Measurements from ENCODE around the gene CCDC9. TPM values are rescaled to one million over a fixed set of nuclear protein-coding genes. Genes with fewer than 3 reads are reported as not detected.
A peak's percentile ranks its signal among the peaks of the same experiment; 100 is the strongest.

Gene CCDC9
- polyA plus RNA-seq, 3 donors: 6.3 to 10.0 (median 7.6) TPM

DNA sequence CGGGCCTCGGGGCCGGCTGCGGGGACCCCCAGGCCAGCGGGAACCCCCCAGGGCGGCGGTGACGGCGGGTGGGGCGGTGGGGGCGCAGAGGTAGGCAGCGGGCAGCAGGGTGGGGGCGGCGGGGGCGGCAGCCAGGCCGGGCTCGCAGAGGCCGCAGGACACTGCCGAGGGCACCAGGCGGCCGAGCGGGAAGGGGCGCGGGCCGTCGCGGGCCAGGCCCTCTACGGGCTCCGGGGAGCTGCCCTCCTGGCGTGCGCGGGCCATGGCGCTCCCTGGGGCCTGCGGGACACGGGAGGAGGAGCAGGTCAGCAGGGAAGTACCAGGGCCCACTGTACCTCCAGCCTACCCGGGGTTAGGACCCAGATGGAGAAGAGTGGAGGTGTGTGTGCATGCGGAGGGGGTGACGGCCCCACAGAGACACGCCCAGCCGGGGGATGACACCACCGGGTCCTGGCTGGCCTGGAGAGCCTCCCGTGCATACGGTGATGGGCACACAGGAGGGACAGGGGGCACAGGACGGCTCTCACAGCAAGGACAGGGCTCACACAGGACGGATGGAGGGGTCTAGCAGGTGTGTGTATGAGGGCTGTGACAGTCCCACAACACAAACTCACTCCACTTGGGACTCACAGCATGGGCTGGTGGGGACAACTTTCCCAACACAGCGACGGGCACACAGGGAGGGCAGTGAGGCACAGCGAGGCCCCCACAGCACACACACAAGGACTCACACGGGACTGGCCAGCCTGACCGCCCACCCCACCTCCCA, 28.0 kb upstream of the CCDC9 start:
- Histone ChIP-seq H3K27ac (ENCODE audit: low read depth in 1 of 2, low read length in 2 of 2) (peak overlapping the region; percentile 86 to 96), H3K27me3 (ENCODE audit: control insufficient read depth in 2 of 2, insufficient read depth in 2 of 2, low read length in 2 of 2) (peaks cover 0 to 11% of the 10 kb centered on the region in 2 donors), H3K9ac (ENCODE audit: insufficient read depth, low read length, poor library complexity, severe bottlenecking) (peak overlapping the region; percentile 89), H3K79me2 (ENCODE audit: insufficient read depth, low read length) (peaks cover 14% of the 10 kb centered on the region), H3K9me3 (replicated peaks in 1 of 2; ENCODE audit: control insufficient read depth in 1 of 2, insufficient read depth in 1 of 2, low read length in 2 of 2) (no peaks in the 10 kb centered on the region), H3K36me3 (replicated peaks in 1 of 2; ENCODE audit: control insufficient read depth in 1 of 2, insufficient read depth in 2 of 2, low read length in 2 of 2) (peaks cover 5% of the 10 kb centered on the region in 2 donors), H2AFZ (ENCODE audit: insufficient read depth, low read depth, low read length, poor library complexity, severe bottlenecking) (no peak overlapping the region), H3K4me2 (replicated peaks; ENCODE audit: extremely low read depth, low read length, poor library complexity, severe bottlenecking) (peak overlapping the region; percentile 82), H3K4me1 (ENCODE audit: control insufficient read depth in 1 of 2, insufficient read depth in 2 of 2, low read length in 2 of 2) (peaks cover 54 to 65% of the 10 kb centered on the region in 2 donors), H4K20me1 (ENCODE audit: insufficient read depth, low read length) (peaks cover 29% of the 10 kb centered on the region), H3K4me3 (replicated peaks in 1 of 3; ENCODE audit: low read depth in 2 of 3, low read length in 3 of 3) (peak overlapping the region; percentile 51 to 99 (median 83))
- 3% methylated on average over 37 of the region's 50 CpGs for WGBS (ENCODE audit: insufficient coverage)
- Mint-ChIP-seq H3K4me3 (peak overlapping the region in 1 of 2 donors; percentile 88), H3K9me3 (peaks cover 0 to 5% (median 1%) of the 10 kb centered on the region in 7 donors), H3K27ac (peak overlapping the region in 2 of 7 donors; percentile 96 to 99), H3K27me3 (ENCODE audit: low read depth in 3 of 3) (peaks cover 14 to 22% (median 21%) of the 10 kb centered on the region in 3 donors), H3K4me1 (peaks cover 29% of the 10 kb centered on the region), H3K36me3 (peaks cover 9 to 18% of the 10 kb centered on the region in 2 donors)
- TF ChIP-seq, protein P1, sequence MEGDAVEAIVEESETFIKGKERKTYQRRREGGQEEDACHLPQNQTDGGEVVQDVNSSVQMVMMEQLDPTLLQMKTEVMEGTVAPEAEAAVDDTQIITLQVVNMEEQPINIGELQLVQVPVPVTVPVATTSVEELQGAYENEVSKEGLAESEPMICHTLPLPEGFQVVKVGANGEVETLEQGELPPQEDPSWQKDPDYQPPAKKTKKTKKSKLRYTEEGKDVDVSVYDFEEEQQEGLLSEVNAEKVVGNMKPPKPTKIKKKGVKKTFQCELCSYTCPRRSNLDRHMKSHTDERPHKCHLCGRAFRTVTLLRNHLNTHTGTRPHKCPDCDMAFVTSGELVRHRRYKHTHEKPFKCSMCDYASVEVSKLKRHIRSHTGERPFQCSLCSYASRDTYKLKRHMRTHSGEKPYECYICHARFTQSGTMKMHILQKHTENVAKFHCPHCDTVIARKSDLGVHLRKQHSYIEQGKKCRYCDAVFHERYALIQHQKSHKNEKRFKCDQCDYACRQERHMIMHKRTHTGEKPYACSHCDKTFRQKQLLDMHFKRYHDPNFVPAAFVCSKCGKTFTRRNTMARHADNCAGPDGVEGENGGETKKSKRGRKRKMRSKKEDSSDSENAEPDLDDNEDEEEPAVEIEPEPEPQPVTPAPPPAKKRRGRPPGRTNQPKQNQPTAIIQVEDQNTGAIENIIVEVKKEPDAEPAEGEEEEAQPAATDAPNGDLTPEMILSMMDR (IDR thresholded peaks at IDR 0.05): no peak
- peak in 1 of 3 donors; percentile 39 for DNase-seq
- intact Hi-C loops (cut with micrococcal nuclease): no loop called here

DNA sequence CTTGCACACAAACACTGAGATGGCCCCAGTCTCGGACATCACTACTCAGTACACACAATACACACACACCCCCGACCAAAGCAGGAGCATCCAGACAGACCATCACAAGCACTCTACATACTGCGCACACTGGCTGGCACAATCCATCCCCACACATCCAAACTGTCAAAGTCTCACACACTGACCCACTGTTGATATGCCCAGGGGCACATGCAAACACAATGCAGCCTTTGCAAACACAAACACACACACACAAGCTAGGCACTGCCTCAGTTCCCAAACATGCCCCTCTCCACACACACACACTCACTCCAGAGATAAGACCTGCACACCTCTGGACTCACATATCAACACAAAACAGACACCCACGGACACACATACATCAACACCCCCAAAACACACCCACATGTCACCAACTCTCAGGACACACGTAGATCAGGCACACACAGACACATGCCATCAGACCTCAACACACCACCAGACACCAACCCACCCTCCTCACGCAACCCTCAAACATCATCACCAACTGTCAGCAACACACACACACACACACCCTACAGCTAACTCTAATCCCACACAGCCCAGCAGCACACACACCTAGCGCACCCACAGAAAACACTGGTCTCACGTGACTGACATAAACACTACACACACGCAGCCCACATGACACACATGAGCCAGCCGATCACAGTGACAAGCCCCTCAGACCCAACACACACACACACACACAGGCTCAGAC, 27.2 kb upstream of the CCDC9 start:
- peaks cover 54 to 65% of the 10 kb centered on the region in 2 donors for H3K4me1 ChIP-seq (ENCODE audit: control insufficient read depth in 1 of 2, insufficient read depth in 2 of 2, low read length in 2 of 2)
- H3K4me1 Mint-ChIP-seq: peaks cover 29% of the 10 kb centered on the region
- peaks cover 22% of the 10 kb centered on the region for H4K20me1 ChIP-seq (ENCODE audit: insufficient read depth, low read length)
- WGBS (ENCODE audit: insufficient coverage): 9% methylated on average over 10 of the region's 10 CpGs
- peak overlapping the region; percentile 82 for H3K4me2 ChIP-seq (replicated peaks; ENCODE audit: extremely low read depth, low read length, poor library complexity, severe bottlenecking)
- H3K36me3 ChIP-seq (replicated peaks in 1 of 2; ENCODE audit: control insufficient read depth in 1 of 2, insufficient read depth in 2 of 2, low read length in 2 of 2): no peaks in the 10 kb centered on the region
- peak overlapping the region; percentile 67 to 96 for H3K27ac ChIP-seq (ENCODE audit: low read depth in 1 of 2, low read length in 2 of 2)
- H3K4me3 ChIP-seq (replicated peaks in 1 of 3; ENCODE audit: low read depth in 2 of 3, low read length in 3 of 3): peak overlapping the region; percentile 51 to 99 (median 83)
- H3K9me3 Mint-ChIP-seq: peaks cover 0 to 5% (median 2%) of the 10 kb centered on the region in 7 donors
- peaks cover 0 to 11% of the 10 kb centered on the region in 2 donors for H3K27me3 ChIP-seq (ENCODE audit: control insufficient read depth in 2 of 2, insufficient read depth in 2 of 2, low read length in 2 of 2)
- H3K27ac Mint-ChIP-seq: no peak overlapping the region
- H3K9me3 ChIP-seq (replicated peaks in 1 of 2; ENCODE audit: control insufficient read depth in 1 of 2, insufficient read depth in 1 of 2, low read length in 2 of 2): no peaks in the 10 kb centered on the region
- DNase-seq: peak in 2 of 3 donors; percentile 33 to 55
- intact Hi-C loops (cut with micrococcal nuclease): no loop called here
- H3K9ac ChIP-seq (ENCODE audit: insufficient read depth, low read length, poor library complexity, severe bottlenecking): peak overlapping the region; percentile 89
- H3K79me2 ChIP-seq (ENCODE audit: insufficient read depth, low read length): peaks cover 14% of the 10 kb centered on the region
- peaks cover 18 to 26% (median 23%) of the 10 kb centered on the region in 3 donors for H3K27me3 Mint-ChIP-seq (ENCODE audit: low read depth in 3 of 3)
- H3K4me3 Mint-ChIP-seq: no peak overlapping the region
- no peak overlapping the region for H2AFZ ChIP-seq (ENCODE audit: insufficient read depth, low read depth, low read length, poor library complexity, severe bottlenecking)
- peaks cover 5 to 11% of the 10 kb centered on the region in 2 donors for H3K36me3 Mint-ChIP-seq
- TF ChIP-seq, protein P1 (IDR thresholded peaks at IDR 0.05): no peak
